ENCODE data around the gene SNRPA.

DNA sequence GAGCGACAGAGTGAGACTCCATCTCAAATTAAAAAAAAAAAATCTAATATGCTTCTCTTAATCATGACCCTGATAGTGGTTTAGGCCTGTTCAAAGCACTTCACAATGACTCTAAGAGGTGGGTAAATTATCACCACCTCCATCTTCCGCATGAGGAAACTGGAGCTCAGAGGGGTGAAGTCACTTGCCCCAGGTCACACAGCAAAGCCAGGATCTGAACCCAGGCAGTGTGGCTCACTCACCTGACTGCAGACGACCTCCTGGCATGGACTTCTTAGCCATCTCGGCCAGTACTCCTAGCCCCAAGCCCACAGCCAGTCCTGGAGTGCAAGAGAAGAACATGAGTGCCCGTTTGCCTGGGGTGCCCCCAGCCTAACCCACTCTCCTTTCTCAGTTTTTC, 41.2 kb upstream of the SNRPA start:
- no peak for TF ChIP-seq POLR2A (IDR thresholded peaks at IDR 0.05)
- TF ChIP-seq, protein P1, sequence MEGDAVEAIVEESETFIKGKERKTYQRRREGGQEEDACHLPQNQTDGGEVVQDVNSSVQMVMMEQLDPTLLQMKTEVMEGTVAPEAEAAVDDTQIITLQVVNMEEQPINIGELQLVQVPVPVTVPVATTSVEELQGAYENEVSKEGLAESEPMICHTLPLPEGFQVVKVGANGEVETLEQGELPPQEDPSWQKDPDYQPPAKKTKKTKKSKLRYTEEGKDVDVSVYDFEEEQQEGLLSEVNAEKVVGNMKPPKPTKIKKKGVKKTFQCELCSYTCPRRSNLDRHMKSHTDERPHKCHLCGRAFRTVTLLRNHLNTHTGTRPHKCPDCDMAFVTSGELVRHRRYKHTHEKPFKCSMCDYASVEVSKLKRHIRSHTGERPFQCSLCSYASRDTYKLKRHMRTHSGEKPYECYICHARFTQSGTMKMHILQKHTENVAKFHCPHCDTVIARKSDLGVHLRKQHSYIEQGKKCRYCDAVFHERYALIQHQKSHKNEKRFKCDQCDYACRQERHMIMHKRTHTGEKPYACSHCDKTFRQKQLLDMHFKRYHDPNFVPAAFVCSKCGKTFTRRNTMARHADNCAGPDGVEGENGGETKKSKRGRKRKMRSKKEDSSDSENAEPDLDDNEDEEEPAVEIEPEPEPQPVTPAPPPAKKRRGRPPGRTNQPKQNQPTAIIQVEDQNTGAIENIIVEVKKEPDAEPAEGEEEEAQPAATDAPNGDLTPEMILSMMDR (IDR thresholded peaks at IDR 0.05) = no peak
